Measurements from ENCODE around the gene GOLT1A.

GOLT1A gene

DNA sequence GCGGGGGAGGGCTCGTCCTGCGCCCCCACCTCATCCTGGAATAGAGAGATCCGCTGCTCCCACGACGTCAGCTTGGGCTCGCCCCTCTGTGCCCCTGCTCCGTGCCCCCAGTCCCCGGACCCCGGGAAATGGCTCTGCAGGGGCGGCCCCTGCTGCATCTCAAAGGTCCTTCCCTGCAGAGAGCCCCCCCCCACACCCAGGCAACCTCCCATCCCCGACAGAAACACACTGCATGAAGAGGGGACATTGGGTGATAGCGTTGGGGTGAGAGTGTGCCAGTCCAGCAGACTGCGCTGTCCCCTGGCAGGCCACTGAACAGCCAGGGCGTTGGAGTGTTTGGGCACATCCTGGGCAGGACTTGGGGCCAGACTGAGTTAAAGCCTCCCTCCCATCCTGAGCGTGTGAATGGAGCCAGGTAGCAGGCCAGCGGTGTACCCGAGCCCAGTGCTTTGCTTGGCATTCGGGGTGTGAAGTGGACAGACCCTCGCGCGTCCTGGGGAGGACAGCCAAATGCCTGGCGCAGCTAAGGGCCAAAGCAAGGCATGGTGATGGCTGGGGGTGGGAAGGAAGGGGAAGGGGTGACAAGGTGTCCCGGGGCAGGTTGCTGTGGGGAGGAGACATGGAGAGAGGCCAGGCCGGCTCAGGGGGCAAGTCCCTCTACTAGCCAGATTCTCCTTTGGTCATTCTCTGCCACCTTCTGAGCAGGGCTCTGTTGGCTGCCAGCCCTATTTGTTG is 61.3 kb downstream of the GOLT1A start:
- TF ChIP-seq, protein P1, sequence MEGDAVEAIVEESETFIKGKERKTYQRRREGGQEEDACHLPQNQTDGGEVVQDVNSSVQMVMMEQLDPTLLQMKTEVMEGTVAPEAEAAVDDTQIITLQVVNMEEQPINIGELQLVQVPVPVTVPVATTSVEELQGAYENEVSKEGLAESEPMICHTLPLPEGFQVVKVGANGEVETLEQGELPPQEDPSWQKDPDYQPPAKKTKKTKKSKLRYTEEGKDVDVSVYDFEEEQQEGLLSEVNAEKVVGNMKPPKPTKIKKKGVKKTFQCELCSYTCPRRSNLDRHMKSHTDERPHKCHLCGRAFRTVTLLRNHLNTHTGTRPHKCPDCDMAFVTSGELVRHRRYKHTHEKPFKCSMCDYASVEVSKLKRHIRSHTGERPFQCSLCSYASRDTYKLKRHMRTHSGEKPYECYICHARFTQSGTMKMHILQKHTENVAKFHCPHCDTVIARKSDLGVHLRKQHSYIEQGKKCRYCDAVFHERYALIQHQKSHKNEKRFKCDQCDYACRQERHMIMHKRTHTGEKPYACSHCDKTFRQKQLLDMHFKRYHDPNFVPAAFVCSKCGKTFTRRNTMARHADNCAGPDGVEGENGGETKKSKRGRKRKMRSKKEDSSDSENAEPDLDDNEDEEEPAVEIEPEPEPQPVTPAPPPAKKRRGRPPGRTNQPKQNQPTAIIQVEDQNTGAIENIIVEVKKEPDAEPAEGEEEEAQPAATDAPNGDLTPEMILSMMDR (IDR thresholded peaks at IDR 0.05; ENCODE audit: extremely low read depth, missing control alignments), result no peak
- no peak for DNase-seq (ENCODE audit: low spot score)

DNA sequence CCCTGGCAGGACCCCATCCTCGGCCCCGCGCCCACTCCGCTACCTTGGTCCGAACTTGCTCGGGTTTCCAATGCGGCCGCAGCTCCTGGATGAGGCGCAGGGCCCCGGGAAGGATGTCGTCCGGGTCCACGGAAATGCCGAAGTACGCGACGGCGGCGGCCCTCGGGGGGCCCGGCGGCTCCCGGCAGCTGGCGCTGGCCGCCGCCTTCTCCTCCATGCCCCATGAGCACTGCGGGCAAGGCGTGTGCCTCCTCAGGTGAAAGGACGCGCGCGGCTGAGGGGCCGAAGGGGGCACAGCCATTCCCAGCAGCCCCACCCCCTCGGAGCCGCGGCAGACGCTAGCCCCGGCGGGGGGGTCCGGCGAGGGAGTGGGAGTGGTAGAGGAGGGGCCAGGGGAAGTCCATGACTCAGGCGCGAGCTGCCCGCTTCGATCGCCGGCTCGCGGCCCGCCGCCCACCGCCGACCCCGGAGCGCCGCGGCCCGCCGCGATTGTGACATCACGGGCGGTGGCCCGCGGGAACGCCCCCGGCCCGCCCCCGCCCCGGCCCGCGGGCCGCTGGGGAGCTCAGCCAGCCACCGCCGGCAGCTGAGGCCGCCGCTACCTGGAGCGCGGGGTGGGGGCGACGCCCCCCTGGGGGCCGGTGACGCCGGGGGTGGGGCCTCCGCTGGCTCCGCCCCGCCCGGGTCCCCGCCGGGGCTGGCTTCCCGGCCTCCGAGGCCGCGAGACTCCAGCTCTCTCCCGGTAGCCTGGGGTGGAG is 62.1 kb downstream of the GOLT1A start, which contains the start of gene ETNK2:
Gene ETNK2 (minus strand): TSS at position 493 of the 758 bp plus-strand sequence. CDS start 192 bp downstream, at position 301.
- DNase-seq (ENCODE audit: low spot score), result peak; percentile 64
- TF ChIP-seq, protein P1 (IDR thresholded peaks at IDR 0.05; ENCODE audit: extremely low read depth, missing control alignments), result no peak

DNA sequence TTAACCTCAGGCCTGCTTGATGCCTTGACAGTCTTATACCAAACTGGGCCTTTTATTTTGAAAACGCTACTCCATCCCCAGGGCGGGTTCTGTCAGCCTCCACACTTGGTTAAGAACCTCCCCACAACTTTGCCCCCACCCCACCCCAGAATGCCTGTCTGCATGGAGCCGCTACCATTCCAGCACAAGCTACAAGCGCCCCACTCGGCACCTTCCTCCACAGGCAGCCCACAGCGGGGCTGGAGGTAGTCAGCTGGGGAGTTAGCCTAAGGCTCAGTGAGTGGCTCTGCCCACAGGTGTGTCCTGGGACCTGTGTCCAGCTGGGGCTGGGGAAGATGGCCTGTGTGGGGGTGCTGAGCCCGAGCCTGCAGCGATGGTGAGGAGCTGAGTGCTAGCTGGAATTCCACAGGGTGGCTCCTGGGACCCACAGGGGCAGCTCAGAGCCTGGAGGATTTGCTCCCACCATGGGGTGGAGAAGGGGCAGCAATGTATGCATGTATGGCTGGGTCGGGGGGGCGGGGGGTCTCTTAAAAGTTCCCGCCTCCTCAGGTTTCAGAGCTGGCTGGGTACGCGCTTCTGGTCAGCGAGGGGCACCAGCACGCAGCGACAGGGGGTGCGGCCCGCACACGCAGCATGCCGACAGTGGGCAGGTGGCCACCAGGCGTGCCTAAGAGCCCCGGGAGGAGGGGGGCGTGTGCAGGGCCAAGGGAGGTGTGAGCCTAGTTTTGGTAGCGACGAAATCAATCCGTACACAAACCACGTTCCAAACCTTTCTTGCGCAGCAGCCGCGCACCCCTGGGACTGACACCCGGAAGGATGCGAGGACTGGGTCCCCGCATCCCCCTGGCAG is 62.9 kb downstream of the GOLT1A start:
- TF ChIP-seq, protein P1 (IDR thresholded peaks at IDR 0.05; ENCODE audit: extremely low read depth, missing control alignments), result no peak
- DNase-seq (ENCODE audit: low spot score), result no peak

DNA sequence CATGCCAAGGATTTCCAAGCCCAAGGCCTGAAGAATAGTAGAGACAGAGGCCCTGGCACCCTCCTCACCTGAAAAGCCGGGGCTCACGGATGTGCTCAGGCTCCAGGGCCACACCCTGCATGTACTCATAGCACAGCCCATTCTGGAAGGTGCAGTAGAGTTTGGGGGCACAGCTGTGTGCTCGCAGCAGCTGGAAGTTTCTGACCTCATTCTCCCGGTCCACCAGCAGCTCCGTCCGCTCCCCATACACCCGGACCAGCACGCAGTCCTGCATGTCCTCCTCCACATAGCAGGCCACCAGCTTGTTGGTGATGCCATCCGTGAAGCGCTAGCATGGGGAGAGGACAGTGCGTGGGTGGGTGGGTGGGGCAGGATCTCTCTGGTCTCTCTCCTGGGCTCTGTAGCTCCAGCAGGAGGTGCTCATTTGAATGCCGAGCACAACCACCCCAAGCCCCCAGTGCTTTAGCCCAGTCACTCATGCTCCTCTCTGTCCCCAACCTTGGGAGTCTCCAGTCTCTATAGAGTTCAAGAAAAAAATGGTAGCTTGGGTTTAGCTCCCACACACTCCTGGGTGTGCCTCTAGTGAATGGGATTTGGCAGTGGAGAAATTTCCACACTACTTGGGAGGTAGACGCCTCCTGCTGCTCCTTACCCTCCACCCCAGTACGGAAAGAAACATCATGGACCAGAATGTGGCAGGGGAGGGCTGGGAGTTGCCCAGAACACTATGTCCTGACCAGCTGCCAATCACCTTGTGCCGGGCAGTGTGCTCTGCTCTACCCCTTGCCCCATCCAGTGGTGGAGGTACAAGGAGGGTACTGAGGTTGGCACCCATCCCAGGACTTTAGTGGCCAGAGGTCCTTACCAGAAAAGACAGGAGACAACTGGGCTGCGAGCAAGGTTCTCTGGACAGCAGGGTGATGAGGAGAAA is 63.9 kb downstream of the GOLT1A start:
- no peak for DNase-seq (ENCODE audit: low spot score)
- TF ChIP-seq, protein P1 (IDR thresholded peaks at IDR 0.05; ENCODE audit: extremely low read depth, missing control alignments), result no peak

DNA sequence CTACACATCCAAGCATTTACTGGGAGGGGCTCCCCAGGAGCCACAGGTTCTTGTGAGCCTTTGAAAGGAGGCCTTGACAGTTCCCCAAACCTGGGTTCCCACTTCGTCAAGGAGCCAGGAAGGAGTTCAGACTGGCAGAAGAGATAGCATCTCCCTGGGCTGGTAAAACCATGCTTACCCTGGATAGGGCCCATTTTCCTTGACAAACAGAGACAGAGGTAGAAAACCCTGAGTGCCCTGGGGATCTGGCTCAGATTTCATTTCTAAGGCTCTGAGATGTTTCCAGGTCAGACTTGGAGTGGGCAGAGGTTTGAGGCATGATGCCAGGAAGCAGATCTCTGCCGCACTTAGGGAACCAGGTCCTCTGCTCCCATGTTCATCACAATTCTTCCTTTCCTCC is 64.7 kb downstream of the GOLT1A start:
- no peak for DNase-seq (ENCODE audit: low spot score)
- TF ChIP-seq, protein P1 (IDR thresholded peaks at IDR 0.05; ENCODE audit: extremely low read depth, missing control alignments), result no peak

All from GM20000 (cell line).